Stimulated activated CD8-positive, alpha-beta memory T cell treated with anti-CD3 and anti-CD28 coated beads, Interleukin-12 subunit alpha, Interleukin-12 subunit beta, amount 100 ng/mL, for 4 hours (primary cell): ENCODE measurements around the gene USP32.

ENCODE experiments used
- DNase-seq: peaks from one replicate; pipeline ENCODE4 v3.0.0-alpha.2; 2020; ENCODE audit warnings: low read depth

USP32 gene

DNA sequence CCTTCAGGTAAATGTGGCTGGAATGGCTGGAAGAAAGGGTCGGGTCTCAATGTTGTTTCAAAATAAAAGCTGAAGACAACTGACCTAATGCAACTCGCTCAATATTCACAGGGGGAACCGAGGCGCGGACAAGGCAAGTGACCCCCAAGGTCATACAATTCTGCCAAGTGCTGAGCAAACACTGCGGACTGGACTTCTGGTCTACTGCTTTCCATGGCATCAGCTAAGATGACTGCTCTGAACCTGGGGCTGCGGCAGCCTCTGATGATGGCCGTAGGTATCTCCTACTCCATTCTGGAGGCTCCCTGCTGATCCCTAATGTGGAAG is 220.2 kb downstream of the USP32 start:
- no peak for DNase-seq

DNA sequence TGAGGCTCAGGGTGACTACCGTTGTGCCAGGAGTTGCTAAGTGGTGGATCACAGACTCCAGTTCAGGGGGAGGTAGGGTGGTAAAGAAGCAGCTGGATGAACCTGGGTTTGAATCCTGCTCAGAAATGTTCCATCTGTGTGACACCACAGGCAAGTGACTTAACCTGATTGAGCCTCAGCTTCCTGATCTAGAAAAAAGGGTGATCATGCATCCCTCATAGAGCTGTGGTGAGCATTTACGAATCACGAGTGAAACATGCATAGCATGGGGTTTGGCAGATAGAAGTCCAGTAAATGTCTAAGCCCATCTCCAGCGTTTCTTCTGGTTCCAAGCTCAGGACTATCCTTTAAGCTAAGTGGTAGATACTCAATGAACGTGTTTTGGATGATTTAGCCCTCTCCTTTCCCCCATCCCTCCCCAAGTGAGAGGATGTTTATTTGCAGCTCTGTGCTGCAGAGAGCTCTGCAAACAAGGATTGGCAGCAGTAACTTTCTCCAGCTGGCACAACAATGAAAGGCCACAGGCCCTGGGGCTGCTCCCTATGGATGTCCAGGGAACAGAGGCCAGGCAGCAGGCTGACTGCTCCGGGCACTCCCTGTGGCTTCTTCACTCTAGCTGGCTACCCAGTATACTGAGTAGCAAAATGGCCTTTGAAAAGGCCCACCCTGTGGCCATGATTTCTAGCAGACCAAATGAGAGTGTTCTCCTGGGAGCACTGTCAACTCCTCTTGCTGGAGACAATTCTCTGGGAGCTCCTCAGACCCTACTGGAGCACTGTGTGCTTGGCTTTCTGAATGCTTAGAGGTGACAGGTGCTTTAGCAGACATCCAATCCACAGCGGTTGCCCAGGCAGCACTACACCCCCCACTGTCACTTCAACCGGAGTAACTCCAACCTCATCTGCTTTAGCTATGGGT is 220.8 kb downstream of the USP32 start:
- DNase-seq: no peak

GRCh38 chr17:60169921-60170817 is 221.8 kb downstream of the USP32 start:
- no peak for DNase-seq

DNA sequence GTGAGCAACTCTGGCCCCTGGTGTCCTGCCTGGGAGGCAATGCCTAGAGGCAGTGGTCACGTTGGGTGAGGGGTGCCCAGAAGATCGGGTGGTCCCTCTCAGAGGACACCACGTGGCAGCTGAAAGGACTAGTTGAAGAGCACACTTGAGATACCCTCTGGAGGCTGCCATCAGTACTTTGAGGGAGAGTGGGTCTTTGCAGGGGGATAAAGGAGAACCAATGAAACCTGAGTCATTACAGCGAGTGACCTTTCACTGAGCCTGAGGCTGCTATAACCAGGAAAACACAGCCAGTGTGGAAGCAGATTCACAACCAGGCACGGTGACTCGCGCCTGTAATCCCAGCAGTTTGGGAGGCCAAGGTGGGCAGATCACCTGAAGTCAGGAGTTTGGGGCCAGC is 223.3 kb downstream of the USP32 start:
- DNase-seq: no peak

DNA sequence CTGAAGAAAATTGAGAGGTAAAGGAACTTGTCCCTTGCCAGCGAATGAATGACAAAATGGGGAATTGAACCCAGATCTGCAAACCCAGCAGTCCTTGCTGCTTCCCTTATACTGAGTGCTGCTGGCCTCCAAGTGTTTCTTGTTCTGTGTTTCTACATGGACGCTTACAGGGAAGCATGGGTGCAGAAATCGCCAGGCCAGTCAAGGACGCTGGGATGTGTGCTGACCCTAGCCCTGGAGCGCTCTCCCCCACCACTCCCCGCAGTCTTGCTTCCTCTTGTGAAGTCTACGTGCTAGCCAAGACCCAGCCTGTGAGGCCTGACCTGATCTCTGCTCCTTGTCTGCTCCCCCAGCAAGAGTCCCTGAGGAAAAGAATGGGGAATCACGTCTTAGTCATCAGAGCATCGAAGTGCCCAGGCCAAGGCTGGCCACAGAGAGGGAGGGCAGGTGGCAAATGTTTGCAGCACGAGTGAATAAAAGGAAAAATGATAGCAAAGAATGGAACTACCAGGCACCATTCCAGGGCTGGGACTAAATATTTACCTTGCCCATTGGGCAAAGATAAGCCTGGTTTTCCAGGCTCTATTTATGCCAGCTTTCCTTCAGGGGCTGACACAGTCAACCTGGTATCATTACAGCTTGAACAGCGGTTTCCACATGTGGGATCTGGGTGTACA is 224.7 kb downstream of the USP32 start:
- no peak for DNase-seq

DNA sequence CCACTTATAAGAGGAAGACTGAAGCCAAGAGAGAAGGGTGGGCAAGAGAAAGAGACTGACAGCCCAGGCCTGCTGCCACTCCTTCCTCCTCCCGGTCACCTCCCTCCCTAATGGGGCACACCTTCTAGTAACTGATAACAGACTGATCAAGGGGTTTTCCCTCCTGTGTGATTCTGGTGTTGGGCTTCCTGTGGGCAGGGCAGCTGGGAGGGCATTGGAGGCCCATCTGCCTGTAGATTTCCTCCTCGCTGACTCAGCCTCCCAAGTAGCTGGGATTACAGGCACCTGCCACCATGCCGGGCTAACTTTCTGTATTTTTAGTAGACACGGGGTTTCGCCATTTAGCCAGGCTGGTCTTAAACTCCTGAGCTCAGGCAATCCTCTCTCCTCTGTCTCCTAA is 226.0 kb downstream of the USP32 start:
- DNase-seq: no peak

DNA sequence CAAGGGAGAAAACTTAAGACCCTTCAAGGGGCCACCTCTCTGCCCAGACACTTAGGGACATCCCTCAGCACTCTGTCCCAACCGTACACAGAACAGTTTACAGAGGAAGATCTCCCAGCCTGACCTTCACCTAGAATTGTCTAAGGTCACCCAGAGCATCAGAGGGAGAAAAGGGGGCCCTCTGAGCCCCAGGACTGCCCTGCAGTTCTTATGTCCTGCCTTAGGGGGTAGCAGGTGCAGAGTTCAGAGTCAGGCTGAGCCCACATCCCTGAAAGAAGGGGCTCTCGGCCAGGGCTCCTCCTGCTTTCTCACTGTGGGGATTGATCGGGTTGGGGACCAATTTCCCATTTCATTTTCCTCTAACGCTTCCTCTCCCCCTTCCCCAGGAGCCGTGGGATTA is 226.7 kb downstream of the USP32 start:
- no peak for DNase-seq

GRCh38 chr17:60164697-60165096 is 227.2 kb downstream of the USP32 start:
- DNase-seq: no peak

- no peak for DNase-seq
These were observed 227.8 kb downstream of the USP32 start for GRCh38 chr17:60164164-60164563.

DNA sequence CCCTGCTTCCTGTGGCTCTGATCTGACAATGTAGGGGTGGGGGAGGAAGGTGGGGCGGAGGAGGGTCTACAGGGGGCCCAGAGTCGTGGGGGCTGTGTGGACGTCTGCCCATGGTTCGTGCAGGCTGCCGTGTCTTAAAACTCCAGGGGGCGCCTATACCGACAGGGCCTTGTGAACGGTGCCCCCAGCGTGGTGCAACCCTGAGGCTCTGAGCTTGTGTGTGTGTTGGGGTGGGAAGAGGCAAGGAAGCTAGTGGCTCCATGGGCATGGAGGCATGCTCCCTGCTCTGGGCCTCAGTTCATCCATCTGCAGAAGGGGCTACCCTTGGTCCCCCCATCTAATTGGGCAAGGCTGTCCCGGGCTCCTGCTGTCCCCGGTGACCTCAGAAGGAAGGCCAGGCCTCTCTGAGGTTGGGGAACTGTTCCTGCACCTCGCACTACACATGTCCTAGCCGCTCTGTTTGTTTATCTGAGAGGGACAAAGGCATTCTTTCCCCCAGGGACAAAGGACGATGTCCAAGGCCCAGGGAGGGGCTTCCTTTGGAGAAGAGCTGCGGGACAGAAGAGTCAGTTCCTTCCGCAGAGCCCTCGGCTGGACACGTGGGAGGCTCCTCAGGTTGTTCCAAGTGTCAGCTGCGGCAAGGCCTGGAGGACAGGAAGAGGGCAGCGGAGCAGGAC is 228.7 kb downstream of the USP32 start:
- no peak for DNase-seq

GRCh38 chr17:60161598-60162330 is 230.2 kb downstream of the USP32 start:
- DNase-seq: no peak

- no peak for DNase-seq
These were observed 231.0 kb downstream of the USP32 start for GRCh38 chr17:60160829-60161501.

DNA sequence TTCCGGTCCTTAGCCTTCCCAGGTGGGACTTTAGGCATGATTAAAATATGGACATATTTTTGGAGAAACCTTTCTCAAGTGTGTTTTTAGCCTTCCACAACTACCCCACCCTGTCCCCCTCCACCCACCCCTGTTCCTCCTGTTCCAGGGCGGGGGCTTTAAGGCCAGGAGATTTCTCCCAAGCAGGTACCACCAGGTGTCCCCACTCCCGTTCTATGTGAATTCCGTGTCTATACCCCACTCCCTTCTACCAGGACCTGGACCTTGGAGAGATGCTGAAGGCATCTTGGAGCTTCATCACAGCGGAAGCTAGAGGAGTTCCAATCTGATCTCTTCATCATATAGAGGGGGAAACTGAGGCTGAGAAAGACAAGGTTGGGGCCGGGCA is 232.5 kb downstream of the USP32 start:
- no peak for DNase-seq

DNA sequence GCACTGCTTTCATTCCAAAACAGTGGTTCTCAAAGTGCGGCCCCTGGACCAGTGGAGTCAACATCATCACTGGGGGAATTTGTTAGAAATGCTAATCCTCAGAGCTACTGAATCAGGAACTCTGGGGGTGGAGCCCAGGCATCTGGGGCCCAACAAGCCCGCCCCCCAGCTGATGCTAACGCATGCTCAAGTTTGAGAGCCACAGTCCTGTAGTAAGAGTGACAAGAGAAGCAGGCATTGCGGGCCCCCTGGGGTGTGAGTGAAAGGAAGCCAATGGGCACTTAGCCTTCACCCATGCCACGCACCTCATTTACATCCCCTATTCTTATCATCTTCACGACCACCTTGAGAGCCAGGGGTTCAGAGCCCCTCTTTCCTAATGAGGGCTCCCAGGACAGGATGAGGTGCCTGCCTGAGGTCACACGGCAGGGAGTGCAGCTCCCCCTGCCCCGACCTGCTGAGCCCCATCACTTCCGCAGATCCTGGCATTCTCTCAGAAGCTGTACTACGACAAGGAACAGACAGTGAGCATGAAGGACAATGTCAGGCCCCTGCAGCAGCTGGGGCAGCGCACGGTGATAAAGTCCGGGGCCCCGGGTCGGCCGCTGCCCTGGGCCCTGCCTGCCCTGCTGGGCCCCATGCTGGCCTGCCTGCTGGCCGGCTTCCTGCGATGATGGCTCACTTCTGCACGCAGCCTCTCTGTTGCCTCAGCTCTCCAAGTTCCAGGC is 233.0 kb downstream of the USP32 start:
- no peak for DNase-seq

- DNase-seq: no peak
These were observed 234.4 kb downstream of the USP32 start for GRCh38 chr17:60157487-60158040.

DNA sequence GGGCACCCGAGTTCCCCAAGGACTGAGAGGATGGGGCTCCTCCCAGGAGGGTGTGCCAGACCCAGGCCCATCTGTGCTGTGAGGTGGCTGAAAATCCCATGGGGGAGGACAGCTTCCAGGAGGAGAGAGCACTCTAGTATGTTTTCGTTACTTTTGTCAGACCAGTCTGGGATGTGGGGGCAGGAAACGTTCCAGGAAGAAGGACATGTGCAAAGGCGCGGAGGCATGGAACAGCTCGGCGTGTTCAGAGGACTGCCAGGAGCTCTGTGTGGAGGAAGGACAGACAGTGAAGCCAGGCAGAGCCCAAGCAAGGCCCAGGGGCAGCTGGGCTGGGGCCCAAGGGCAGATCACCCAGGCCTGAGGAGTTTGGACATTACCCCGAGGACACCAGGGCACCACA is 235.2 kb downstream of the USP32 start:
- no peak for DNase-seq

DNA sequence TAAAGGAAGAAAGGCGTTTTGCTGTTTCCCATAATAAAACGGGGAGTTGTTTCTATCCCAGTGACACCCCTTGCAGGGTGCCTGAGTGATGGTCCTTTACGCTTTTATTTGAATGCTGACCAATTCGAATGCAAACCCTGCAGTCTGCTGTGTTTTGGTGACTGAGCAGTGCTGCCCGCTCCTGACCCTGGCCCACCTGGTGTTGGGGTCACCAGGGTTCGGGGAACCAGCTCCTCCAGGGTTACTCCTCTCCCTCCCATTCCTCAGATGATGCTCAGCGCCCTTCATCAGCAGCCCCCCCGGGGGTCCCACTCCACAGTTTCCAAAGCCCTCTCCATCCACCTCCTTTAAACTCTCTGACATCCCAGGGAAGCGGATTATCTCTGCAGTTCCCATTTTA is 236.1 kb downstream of the USP32 start:
- DNase-seq: no peak

DNA sequence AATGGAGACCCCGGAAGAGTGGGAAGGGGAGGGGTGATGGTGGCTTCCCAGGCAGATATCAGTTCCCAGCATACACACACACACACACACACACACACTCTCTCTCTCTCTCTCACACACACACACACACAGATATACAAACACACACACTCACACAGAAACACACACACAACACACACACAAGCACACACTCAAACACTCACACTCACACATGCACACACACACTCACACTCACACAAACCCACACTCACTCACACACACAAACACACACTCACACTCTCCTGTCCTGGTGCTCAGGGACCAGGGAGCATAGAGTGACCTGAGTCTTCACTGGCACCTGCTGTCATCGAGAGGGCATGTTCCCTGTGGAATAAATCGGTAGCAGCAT is 236.5 kb downstream of the USP32 start:
- no peak for DNase-seq

DNA sequence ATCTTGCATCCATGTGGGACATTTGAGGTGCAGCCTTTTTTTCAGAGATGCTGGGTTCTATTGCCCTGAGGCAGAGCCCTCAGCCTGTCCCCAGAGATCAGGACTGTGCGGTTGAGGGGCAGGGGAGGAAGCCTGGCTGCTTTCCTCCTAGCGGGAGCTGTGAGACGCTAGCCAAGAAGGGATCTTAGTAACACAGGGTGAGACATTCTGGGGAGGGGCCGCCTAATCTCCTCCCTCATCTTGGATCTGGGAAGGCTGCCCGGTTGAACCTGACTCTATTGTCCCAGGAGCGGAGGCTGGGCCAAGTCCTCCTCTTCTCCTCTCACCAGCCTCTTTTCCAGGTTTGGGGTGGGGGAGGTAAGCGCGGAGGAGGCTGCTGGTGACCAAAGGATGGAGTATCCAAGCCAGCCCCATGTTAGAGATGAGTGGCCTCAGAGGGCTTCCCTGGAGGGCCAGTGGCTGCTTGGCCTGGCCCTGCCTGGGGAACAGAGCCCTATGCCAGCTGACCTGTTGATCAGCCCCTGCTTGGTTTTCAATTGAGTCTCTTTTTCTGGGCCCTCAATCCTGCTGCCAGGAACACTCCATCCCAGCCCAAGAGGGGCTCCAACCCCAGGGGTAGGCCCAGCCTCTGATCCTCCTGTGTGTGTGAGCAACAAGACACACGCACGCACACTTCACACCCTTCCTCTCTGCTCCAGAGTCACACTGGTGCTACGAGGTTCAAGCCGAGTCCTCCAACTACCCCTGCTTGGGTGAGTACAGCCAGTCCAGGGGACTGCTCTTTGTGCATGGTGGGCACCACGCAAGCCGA is 237.1 kb downstream of the USP32 start:
- no peak for DNase-seq
